HUES64 (cell line): ENCODE results near the gene CFAP97D2.
"Not testable (repeated sequence)": the region's sequence is repeated elsewhere in the genome, so short reads cannot be mapped to it uniquely, and the experiment has no call there.

Experiments
- H3K27ac ChIP-seq: 2 replicates; pipeline ENCODE4 v1.7.0; 2013; ENCODE audit warnings: low read depth, low read length, inconsistent platforms
- H3K27me3 ChIP-seq: 2 replicates; pipeline ENCODE4 v1.6.1; 2013; ENCODE audit warnings: mild to moderate bottlenecking, low read length; ENCODE audit not compliant: insufficient read depth
- H3K36me3 ChIP-seq: 2 replicates; pipeline ENCODE4 v1.6.1; 2013; ENCODE audit warnings: mild to moderate bottlenecking, low read length; ENCODE audit not compliant: insufficient read depth
- H3K4me1 ChIP-seq: 2 replicates; pipeline ENCODE4 v1.6.1; 2013; ENCODE audit warnings: mild to moderate bottlenecking, low read length, moderate library complexity; ENCODE audit not compliant: insufficient read depth
- H3K4me3 ChIP-seq: 2 replicates; pipeline ENCODE4 v1.5.1; 2013; ENCODE audit warnings: mild to moderate bottlenecking, low read length, moderate library complexity
- H3K9ac ChIP-seq: 2 replicates; pipeline ENCODE4 v1.6.1; 2013; ENCODE audit warnings: mild to moderate bottlenecking, low read depth, low read length
- H3K9me3 ChIP-seq: 2 replicates; pipeline ENCODE4 v1.6.1; 2013; ENCODE audit warnings: low read depth, low read length; ENCODE audit not compliant: insufficient read depth
- WGBS: fragments of 150-250, 120-280 bp; methylation state at CpG from one replicate; pipeline ENCODE4 v1.1.7; 2013; ENCODE audit warnings: missing lambda C conversion rate; 5-methylcytosine and 5-hydroxymethylcytosine counted together

Gene CFAP97D2

GRCh38 chr13:114152831-114153371, 26.2 kb upstream of the CFAP97D2 start:
- H3K4me3 ChIP-seq = no peak overlapping the region
- no peak overlapping the region for H3K9ac ChIP-seq
- no peaks in the 10 kb centered on the region for H3K9me3 ChIP-seq
- H3K4me1 ChIP-seq = no peaks in the 10 kb centered on the region
- H3K27me3 ChIP-seq = no peaks in the 10 kb centered on the region
- 69% methylated on average over 20 of the region's 20 CpGs for WGBS
- no peak overlapping the region for H3K27ac ChIP-seq
- no peaks in the 10 kb centered on the region for H3K36me3 ChIP-seq

DNA sequence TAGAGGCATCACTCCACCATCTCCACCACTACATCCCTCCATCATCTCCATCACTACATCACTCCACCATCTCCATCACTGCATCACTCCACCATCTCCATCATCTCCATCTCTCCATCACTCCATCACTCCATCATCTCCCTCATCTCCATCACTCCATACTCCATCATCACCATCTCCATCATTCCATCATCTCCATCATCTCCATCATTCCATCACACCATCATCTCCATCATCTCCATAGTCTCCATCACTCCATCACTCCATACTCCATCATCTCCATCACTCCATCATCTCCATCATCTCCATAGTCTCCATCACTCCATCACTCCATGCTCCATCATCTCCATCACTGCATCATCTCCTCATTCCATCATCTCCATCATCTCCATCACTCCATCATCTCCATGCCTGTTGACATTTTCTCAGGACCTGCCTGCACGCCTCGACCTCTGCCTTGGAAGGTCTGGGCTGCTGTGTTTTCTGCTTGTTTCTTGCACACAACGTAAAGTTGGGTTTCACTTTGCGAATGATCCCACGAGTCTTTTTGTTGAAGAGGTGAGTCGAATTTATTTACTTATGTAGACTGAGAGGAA, 25.5 kb upstream of the CFAP97D2 start:
- Histone ChIP-seq H3K36me3 (no peaks in the 10 kb centered on the region), H3K4me3 (no peak overlapping the region), H3K9me3 (no peaks in the 10 kb centered on the region), H3K9ac (no peak overlapping the region), H3K27ac (no peak overlapping the region), H3K4me1 (no peaks in the 10 kb centered on the region), H3K27me3 (no peaks in the 10 kb centered on the region)
- 97% methylated on average over 6 of the region's 6 CpGs for WGBS

- Histone ChIP-seq H3K27me3 (no peaks in the 10 kb centered on the region), H3K4me1 (no peaks in the 10 kb centered on the region), H3K9me3 (no peaks in the 10 kb centered on the region), H3K27ac (no peak overlapping the region), H3K36me3 (no peaks in the 10 kb centered on the region), H3K9ac (no peak overlapping the region), H3K4me3 (no peak overlapping the region)
- WGBS = 95% methylated on average over 9 of the region's 9 CpGs
Observed at GRCh38 chr13:114154476-114154875, 24.6 kb upstream of the CFAP97D2 start.

DNA sequence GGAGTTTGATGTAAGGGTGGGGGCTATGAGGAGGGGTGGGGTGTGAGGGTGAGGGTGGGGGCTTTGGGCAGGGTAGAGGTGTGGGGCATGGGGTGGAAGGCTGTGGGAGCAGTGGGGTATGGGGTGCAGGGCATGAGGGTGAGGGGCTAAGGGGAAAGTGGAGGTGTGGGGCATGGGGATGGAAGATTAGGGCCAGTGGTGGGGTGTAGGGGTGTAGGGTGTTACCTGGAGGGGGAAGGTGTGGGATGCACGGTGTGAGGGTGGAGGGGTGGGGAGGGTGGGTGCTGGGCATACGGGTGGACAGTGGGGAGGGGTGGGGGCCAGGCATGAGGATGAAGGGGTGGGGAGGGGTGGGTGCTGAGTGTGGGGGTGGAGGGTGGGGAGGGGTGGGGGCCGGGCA, 23.7 kb upstream of the CFAP97D2 start:
- Histone ChIP-seq H3K27ac (no peak overlapping the region), H3K4me1 (no peaks in the 10 kb centered on the region), H3K9ac (no peak overlapping the region), H3K9me3 (no peaks in the 10 kb centered on the region), H3K36me3 (no peaks in the 10 kb centered on the region), H3K4me3 (no peak overlapping the region), H3K27me3 (no peaks in the 10 kb centered on the region)
- WGBS = no CpG with 5 or more reads among the region's 3 CpGs

GRCh38 chr13:114155926-114156883, 22.9 kb upstream of the CFAP97D2 start:
- Histone ChIP-seq H3K4me1 (no peaks in the 10 kb centered on the region), H3K9ac (no peak overlapping the region), H3K36me3 (no peaks in the 10 kb centered on the region), H3K27ac (no peak overlapping the region), H3K27me3 (no peaks in the 10 kb centered on the region; the same call in 1 of the 2 replicates), H3K9me3 (no peaks in the 10 kb centered on the region), H3K4me3 (no peak overlapping the region)
- 90% methylated on average over 11 of the region's 19 CpGs for WGBS

GRCh38 chr13:114157869-114158495, 21.1 kb upstream of the CFAP97D2 start:
- H3K36me3 ChIP-seq = no peaks in the 10 kb centered on the region
- no peaks in the 10 kb centered on the region for H3K9me3 ChIP-seq
- no peaks in the 10 kb centered on the region for H3K4me1 ChIP-seq
- WGBS = 78% methylated on average over 9 of the region's 11 CpGs
- H3K9ac ChIP-seq = no peak overlapping the region
- no peaks in the 10 kb centered on the region; the same call in 1 of the 2 replicates for H3K27me3 ChIP-seq
- no peak overlapping the region for H3K27ac ChIP-seq
- no peak overlapping the region for H3K4me3 ChIP-seq

DNA sequence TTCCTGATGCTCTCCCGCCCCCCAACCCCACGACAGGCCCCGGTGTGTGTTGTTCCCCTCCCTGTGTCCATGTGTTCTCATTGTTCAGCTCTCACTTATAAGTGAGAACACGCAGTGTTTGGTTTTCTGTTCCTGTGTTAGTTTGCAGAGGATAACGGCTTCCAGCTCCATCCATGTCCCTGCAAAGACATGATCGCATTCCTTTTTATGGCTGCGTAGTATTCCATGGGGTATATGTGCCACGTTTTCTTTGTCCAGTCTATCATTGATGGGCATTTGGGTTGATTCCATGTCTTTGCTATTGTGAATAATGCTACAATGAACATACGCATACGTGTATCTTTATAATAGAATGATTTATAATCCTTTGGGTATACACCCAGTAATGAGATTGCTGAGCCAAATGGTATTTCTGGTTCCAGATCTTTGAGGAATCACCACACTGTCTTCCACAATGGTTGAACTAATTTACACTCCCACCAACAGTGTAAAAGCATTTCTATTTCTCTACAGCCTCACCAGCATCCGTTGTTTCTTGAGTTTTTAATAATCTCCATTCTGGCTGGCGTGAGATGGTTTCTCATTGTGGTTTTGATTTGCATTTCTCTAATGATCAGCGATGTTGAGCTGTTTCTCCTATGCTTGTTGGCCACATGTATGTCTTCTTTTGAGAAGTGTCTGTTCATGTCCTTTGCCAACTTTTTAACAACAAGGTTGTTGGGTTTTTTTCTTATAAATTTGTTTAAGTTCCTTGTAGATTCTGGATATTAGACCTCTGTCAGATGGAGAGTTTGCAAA, 20.0 kb upstream of the CFAP97D2 start:
- not testable (repeated sequence) for H3K27ac ChIP-seq, H3K36me3 ChIP-seq, H3K4me3 ChIP-seq, H3K9me3 ChIP-seq, H3K4me1 ChIP-seq, H3K27me3 ChIP-seq, H3K9ac ChIP-seq
- WGBS = 91% methylated on average over 11 of the region's 13 CpGs

GRCh38 chr13:114161028-114161556, 18.0 kb upstream of the CFAP97D2 start:
- no peak overlapping the region for H3K27ac ChIP-seq
- H3K9me3 ChIP-seq = no peaks in the 10 kb centered on the region
- H3K4me3 ChIP-seq = no peak overlapping the region
- H3K36me3 ChIP-seq = no peaks in the 10 kb centered on the region
- H3K4me1 ChIP-seq = no peaks in the 10 kb centered on the region
- H3K9ac ChIP-seq = no peak overlapping the region
- 93% methylated on average over 47 of the region's 47 CpGs for WGBS
- no peaks in the 10 kb centered on the region; the same call in 1 of the 2 replicates for H3K27me3 ChIP-seq

- WGBS = 84% methylated on average over 32 of the region's 32 CpGs
- Histone ChIP-seq H3K9ac (no peak overlapping the region), H3K27ac (no peak overlapping the region), H3K4me3 (no peak overlapping the region), H3K27me3 (no peaks in the 10 kb centered on the region; the same call in 1 of the 2 replicates), H3K9me3 (no peaks in the 10 kb centered on the region), H3K4me1 (no peaks in the 10 kb centered on the region), H3K36me3 (no peaks in the 10 kb centered on the region)
Observed at GRCh38 chr13:114161644-114162532, 17.2 kb upstream of the CFAP97D2 start.

DNA sequence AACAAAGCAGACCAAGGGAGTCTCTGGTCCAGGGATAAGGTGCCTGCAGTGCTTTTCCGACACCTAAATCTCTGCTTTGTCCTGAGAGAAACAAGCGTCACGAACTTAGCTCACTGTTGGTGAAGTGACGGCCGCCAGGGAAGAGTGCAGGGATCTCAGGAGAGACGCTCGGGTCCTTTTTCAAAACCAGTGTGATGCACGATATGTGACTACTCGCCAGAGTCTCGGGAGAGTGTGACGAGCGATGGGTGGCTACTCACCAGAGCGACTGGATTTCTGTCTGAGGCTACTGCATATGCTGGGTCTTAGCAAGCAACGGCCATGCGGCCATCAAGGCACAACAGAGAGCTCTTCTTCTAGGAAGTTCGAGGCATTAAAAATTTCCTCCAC, 16.5 kb upstream of the CFAP97D2 start:
- H3K9ac ChIP-seq = no peak overlapping the region
- no peaks in the 10 kb centered on the region for H3K36me3 ChIP-seq
- H3K4me3 ChIP-seq = no peak overlapping the region
- H3K9me3 ChIP-seq = no peaks in the 10 kb centered on the region
- 90% methylated on average over 16 of the region's 16 CpGs for WGBS
- H3K4me1 ChIP-seq = no peaks in the 10 kb centered on the region
- no peaks in the 10 kb centered on the region; the same call in 1 of the 2 replicates for H3K27me3 ChIP-seq
- H3K27ac ChIP-seq = no peak overlapping the region
